Endothelial cell of umbilical vein (primary cell): ENCODE data around the gene LTO1. TPM values are rescaled to one million over a fixed set of nuclear protein-coding genes. Genes with fewer than 3 reads are reported as not detected.

Source experiments
- BruUV-seq: library from RNA; stranded (reverse); fragments of 400-500 nt; replicated peaks from 2 replicates; lab custom pipeline; 2021; lab: Mats Ljungman, UMichigan
- CTCF ChIA-PET: fragments of 300-600, 350-600 bp; sonication (Branson Sonifier 250); formaldehyde crosslinking; loops from one replicate; lab custom pipeline; 2021; ENCODE audit warnings: antibody characterized with exemption, inconsistent platforms; lab: Charles Lee
- POLR2A ChIA-PET: fragments of 300-600, 350-600 bp; sonication (Branson Sonifier 250); formaldehyde crosslinking; loops from one replicate; lab custom pipeline; 2021; ENCODE audit warnings: antibody characterized with exemption, inconsistent platforms; lab: Charles Lee
- DNase-seq: peaks from one replicate; pipeline ENCODE4 v3.0.0-alpha.2; 2011; ENCODE audit warnings: low read depth, low spot score
- FAIRE-seq: peaks from 2 replicates; lab custom pipeline; 2011; peaks lifted over from hg19 to GRCh38; lab: Jason Lieb, UNC
- H2AFZ ChIP-seq: 2 replicates; pipeline ENCODE4 v1.6.0; 2012; ENCODE audit warnings: low read depth, low read length, control low read depth, inconsistent platforms
- H3K27ac ChIP-seq: 2 replicates; pipeline ENCODE4 v1.5.1; 2011; ENCODE audit warnings: low read depth, mild to moderate bottlenecking, control low read depth, low read length, moderate library complexity; ENCODE audit not compliant: insufficient read depth
- H3K27me3 ChIP-seq, 2 experiments: 2 replicates each; pipeline versions ENCODE4 v1.6.0 to v1.6.1; 2011; ENCODE audit warnings: low read length in 2 of 2, mixed read lengths in 1 of 2; ENCODE audit not compliant: control insufficient read depth in 2 of 2, insufficient read depth in 2 of 2
- H3K36me3 ChIP-seq, 2 experiments: 2 replicates in 1 of 2; 3 replicates in 1 of 2; pipeline ENCODE4 v1.5.1; 2011; ENCODE audit warnings: low read length in 2 of 2, mild to moderate bottlenecking in 1 of 2, moderate library complexity in 1 of 2; ENCODE audit not compliant: control insufficient read depth in 2 of 2, insufficient read depth in 2 of 2; ENCODE audit errors: extremely low read depth in 1 of 2
- H3K4me1 ChIP-seq: 3 replicates; pipeline ENCODE4 v1.5.1; 2011; ENCODE audit warnings: mild to moderate bottlenecking, low read length; ENCODE audit not compliant: control insufficient read depth, insufficient read depth; ENCODE audit errors: extremely low read depth
- H3K4me2 ChIP-seq: 2 replicates; pipeline ENCODE4 v1.6.1; 2011; ENCODE audit warnings: low read length, control low read depth, mixed read lengths; ENCODE audit not compliant: insufficient read depth
- H3K4me3 ChIP-seq, 3 experiments: fragments of 200-600 bp in 1 of 3; sonication (generic), shearing (Covaris generic) in 1 of 3; replicated peaks in 1 of 3; 2 replicates each; pipeline ENCODE4 v1.5.1; 2011 to 2016; ENCODE audit warnings: control low read depth in 3 of 3, low read length in 3 of 3, mild to moderate bottlenecking in 2 of 3, inconsistent platforms in 1 of 3, low read depth in 1 of 3, moderate library complexity in 1 of 3; ENCODE audit not compliant: insufficient read depth in 1 of 3
- H3K79me2 ChIP-seq: 2 replicates; pipeline ENCODE4 v1.6.0; 2012; ENCODE audit warnings: low read length, inconsistent platforms; ENCODE audit not compliant: control insufficient read depth, insufficient read depth
- H3K9ac ChIP-seq: replicated peaks from 2 replicates; pipeline ENCODE3; 2011; ENCODE audit warnings: low read length, control low read depth; ENCODE audit not compliant: insufficient read depth; ENCODE audit errors: extremely low read depth
- H3K9me1 ChIP-seq: replicated peaks from 3 replicates; pipeline ENCODE4 v1.6.0; 2011; ENCODE audit warnings: mild to moderate bottlenecking, low read length; ENCODE audit not compliant: control insufficient read depth, insufficient read depth; ENCODE audit errors: extremely low read depth
- H3K9me3 ChIP-seq: replicated peaks from 2 replicates; pipeline ENCODE4 v1.5.1; 2012; ENCODE audit warnings: low read length, inconsistent platforms; ENCODE audit not compliant: control insufficient read depth, insufficient read depth
- H4K20me1 ChIP-seq: replicated peaks from 2 replicates; pipeline ENCODE3; 2011; ENCODE audit warnings: mild to moderate bottlenecking, low read length; ENCODE audit not compliant: control insufficient read depth, insufficient read depth; ENCODE audit errors: extremely low read depth
- CTCF ChIP-seq, 2 donors: IDR thresholded peaks; 1 replicate in 1 of 2; 2 replicates in 1 of 2; pipeline ENCODE4 v1.5.1; 2011; ENCODE audit warnings: low read length in 2 of 2, mild to moderate bottlenecking in 2 of 2, moderate library complexity in 2 of 2, control low read depth in 1 of 2, inconsistent platforms in 1 of 2, low read depth in 1 of 2; ENCODE audit not compliant: insufficient read depth in 1 of 2; ENCODE audit errors: extremely low read depth in 1 of 2
- FOS ChIP-seq: IDR thresholded peaks from 2 replicates; pipeline ENCODE4 v1.6.1; 2011; ENCODE audit warnings: mild to moderate bottlenecking, low read length, moderate library complexity, borderline replicate concordance; ENCODE audit not compliant: insufficient read depth
- JUN ChIP-seq: IDR thresholded peaks from 2 replicates; pipeline ENCODE4 v1.6.1; 2011; ENCODE audit warnings: borderline replicate concordance, low read depth; ENCODE audit not compliant: insufficient read length, insufficient read depth
- POLR2A ChIP-seq: IDR thresholded peaks from 2 replicates; pipeline ENCODE4 v1.6.1; 2012; ENCODE audit warnings: low read depth, mild to moderate bottlenecking, control low read depth, low read length
- POLR2AphosphoS5 ChIP-seq: IDR thresholded peaks from 2 replicates; pipeline ENCODE4 v1.6.1; 2012; ENCODE audit warnings: low read depth, mild to moderate bottlenecking, control low read depth, low read length, moderate library complexity; ENCODE audit not compliant: insufficient read depth
- dilution Hi-C: fragments of 300-500 bp; cut with MboI; formaldehyde crosslinking; loops from one replicate; pipeline ENCODE4 v1.15.0; 2019; ENCODE audit warnings: low sequenced_read_pairs; ENCODE audit not compliant: extremely low pct_ligation_motif_present
- intact Hi-C: fragments of 100-400 bp; cut with micrococcal nuclease; formaldehyde crosslinking; loops from one replicate; pipeline ENCODE4 v1.10.0; 2022
- polyA plus RNA-seq, 4 experiments: library from polyadenylated mRNA; depleted of rRNA in 3 of 4; stranded (reverse) in 3 of 4; unstranded in 1 of 4; fragments of >200 nt; gene quantifications; 2 replicates each; pipeline versions ENCODE4 v1.2.1 to v1.2.3, GENCODE V29; 2011 to 2012; ENCODE audit warnings: missing spikeins in 1 of 4
- total RNA-seq: library from RNA; stranded (reverse); gene quantifications from 2 replicates; pipeline ENCODE4 v1.2.3, GENCODE V29; 2021

The LTO1 gene
- total and polyA plus RNA-seq, 2 donors (not counting 3 experiments of a cell fraction or from before 2014, with no cell fraction given), result 26.8 to 30.9 TPM

- dilution Hi-C loops (no loop called here), intact Hi-C loops (loop anchor here (1.0 to 2.0 kb wide), 3 partner anchors 144 to 518 kb away; no protein-coding TSS in a partner anchor)
- FAIRE-seq (peak; percentile 90), DNase-seq (peak; percentile 84)
- Histone ChIP-seq H3K27me3 (no peaks in the 10 kb centered on the region), H3K79me2 (peaks cover 59% of the 10 kb centered on the region), H3K9me1 (no peaks in the 10 kb centered on the region), H4K20me1 (no peaks in the 10 kb centered on the region), H3K9me3 (no peaks in the 10 kb centered on the region), H3K4me2 (peak within 1 kb of the TSS; percentile 90), H3K27ac (peak within 1 kb of the TSS; percentile 68), H3K4me3 (peak within 1 kb of the TSS; percentile 61 to 90 (median 73)), H3K36me3 (peaks cover 6 to 17% of the 10 kb centered on the region in 2 experiments), H3K9ac (peak within 1 kb of the TSS; percentile 93), H2AFZ (peak within 1 kb of the TSS; percentile 36), H3K4me1 (peaks cover 40% of the 10 kb centered on the region)
- ChIA-PET POLR2A (interaction anchor here (0.7 kb wide), 1 partner anchor 197 kb away, joined by 3 read pairs; no protein-coding TSS in a partner anchor), CTCF (interaction anchor here (3.5 to 6.3 kb wide), 3 partner anchors 348 to 538 kb away, joined by 56 to 154 read pairs (median 85); partner anchors contain the start of gene MYEOV)
- TF ChIP-seq FOS (no peak), JUN (no peak), POLR2AphosphoS5 (peak; percentile 99), POLR2A (peak; percentile 99), CTCF (IDR thresholded peaks at IDR 0.05; ENCODE audit: extremely low read depth in 1 of 2, insufficient read depth in 1 of 2, low read depth in 1 of 2, low read length in 2 of 2) (peak in 1 of 2 donors; percentile 39)
- BruUV-seq, result TSS peak; percentile 85
These were observed 34.1 kb downstream of the LTO1 start, which contains the start of gene CCND1 for GRCh38 chr11:69640995-69641581. Gene CCND1 (plus strand): TSS chr11:69641156. CDS start chr11:69641314, 158 bp downstream.
